HG02588 (cell line): Measurements from ENCODE around the gene DENND1B.
"Not testable (repeated sequence)": the region's sequence is repeated elsewhere in the genome, so short reads cannot be mapped to it uniquely, and the experiment has no call there.

Experiments
- ATAC-seq: cut with Tn5 transposase; IDR thresholded peaks from one replicate; pipeline ENCODE4 v1.9.1; 2021; ENCODE audit warnings: mild to moderate bottlenecking, moderate library complexity; ENCODE audit not compliant: unreplicated experiment

The DENND1B gene

DNA sequence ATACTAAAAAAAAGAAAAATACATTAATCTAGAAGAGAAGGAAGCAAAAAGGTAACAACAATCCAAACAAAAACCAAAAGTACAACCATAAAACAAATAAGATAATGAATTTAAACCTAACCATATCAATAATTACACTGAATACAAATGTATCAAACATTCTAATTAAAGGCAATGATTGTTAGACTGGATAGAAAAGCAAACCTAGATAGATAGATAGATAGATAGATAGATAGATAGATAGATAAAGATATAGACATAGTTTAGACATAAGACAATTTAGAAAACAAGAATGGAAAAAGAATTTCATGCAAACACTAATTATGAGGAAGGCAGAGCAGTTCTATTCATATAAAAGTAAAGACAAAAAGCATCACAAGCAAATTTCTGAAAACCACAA is 24.9 kb downstream of the DENND1B start:
- ATAC-seq: no peak

- no peak for ATAC-seq
Observed at GRCh38 chr1:197745911-197746310, 29.4 kb downstream of the DENND1B start.

DNA sequence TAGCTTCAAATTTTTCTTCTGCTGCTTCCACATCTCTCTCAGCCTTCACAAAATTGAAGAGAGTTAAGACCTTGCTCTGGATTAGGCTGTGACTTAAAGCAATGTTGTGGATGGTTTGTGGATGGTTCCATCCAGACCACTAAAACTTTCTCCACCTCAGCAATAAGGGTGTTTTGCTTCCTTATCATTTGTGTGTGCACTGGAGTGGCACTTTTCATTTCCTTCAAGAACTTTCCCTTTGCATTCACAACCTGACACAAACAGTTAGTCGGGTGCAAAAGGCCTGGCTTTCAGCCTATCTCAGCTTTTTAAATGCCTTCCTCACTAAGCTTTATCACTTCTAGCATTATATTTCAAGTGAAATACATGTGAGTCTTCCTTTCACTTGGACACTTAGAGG is 30.3 kb downstream of the DENND1B start:
- no peak for ATAC-seq

DNA sequence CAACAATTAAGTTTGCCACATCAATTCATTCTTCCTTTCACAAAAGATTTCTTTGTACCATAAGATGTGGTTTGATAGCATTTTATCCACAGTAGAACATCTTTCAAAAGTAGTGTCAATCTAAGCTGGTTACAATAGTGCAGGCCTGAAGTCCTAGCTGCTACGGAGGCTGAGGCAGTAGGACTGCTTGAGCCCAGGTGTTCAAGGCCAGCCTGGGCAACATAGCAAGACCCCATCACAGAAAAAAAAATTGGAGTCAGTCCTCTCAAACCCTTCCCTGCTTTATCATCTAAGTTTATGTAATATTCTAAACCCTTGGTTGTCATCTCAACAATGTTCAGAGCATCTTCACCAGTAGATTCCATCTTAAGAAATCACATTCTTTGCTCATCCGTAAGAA is 31.7 kb downstream of the DENND1B start:
- ATAC-seq: no peak

DNA sequence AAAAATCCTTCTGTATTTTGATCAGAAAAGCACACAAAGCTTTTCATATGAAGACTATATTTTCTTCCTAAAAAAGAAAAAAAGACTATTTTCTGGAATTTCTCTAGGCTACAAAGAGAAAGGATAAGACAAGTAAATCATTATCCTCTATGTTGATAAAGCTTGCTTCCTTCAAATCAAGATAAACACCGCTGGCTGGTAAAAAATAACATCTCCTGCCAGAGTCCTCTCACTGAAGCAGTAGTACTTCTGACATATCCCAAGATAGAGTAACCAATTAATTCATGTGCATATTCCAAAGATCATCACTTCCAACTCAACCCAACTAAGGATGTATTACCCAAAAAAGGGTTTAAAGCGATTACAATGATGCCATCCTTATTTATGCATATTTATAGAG is 34.3 kb downstream of the DENND1B start:
- no peak for ATAC-seq

DNA sequence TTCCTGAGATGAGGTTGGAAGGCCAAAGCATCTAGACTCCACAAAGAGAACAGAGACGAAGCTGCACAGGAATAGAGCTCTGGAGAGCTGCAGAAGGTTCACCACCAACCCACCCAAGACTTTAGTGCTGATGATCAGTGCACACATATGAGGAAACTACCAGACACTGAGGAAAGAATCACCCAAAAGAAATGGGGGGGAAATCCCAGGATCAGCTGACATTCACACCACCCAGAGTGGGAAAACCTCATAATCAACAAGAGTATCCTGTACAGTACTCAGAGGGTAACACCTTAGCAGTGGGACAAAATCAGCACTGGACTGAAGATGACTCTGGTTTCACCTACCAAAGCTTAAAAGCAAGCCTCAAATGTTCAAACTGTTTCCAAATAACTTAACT is 36.4 kb downstream of the DENND1B start:
- ATAC-seq: no peak

DNA sequence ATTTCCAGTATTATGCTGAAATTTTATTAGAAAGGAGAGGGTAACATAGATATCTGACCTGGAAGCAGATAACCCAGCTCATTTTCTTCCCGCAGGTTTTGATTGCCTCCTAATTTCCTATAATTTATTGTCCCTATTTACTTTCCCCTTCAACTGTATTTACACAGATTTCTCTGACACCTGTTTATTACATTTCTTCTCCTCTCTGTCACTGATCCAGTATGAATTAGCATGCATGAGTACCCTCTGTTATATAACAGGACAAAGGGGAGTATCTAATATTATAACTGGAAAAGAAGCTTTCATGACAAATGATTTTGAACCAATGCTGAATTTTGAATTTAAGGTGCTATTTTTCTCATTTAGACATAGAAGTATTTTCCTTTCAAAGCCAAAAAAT is 37.4 kb downstream of the DENND1B start:
- ATAC-seq: no peak

DNA sequence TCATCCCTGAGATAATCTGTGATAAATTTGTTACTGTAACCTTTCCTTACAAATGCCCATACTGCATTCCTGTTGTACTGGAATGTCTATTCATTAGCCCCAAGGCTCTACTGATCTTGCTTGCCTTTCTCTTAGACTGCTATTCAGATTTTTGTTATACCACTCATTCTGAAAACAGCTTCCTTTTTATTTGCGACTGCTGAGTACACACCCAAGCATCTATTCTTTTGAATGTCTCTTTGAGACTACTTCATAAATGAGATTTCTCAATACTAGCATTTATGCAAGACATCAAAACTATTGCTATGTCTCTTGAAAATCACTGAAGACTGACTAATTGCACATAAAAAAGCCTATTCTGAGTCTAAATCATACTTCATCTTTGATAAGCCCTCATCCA is 38.6 kb downstream of the DENND1B start:
- ATAC-seq: no peak

- no peak for ATAC-seq
Observed at GRCh38 chr1:197735461-197735860, 39.8 kb downstream of the DENND1B start.

DNA sequence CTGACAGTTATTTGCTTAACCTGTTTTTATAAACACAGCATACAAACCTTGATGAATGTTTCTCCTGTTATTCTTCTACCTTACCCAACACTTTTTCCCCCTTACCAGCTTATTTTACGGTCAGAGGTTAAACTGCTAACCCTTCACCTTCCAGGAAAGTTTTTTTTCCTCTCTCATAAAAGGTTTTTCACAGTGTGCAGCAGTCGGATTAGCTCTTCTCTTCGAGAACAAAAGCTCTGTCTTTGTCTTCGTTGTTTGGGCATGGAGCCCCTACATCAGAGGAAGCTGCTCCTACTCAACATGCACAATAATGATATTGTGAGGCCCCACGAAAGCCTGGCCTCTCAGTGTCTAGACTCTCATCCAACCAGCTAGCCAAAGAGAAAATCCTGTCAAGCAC is 42.0 kb downstream of the DENND1B start:
- no peak for ATAC-seq

DNA sequence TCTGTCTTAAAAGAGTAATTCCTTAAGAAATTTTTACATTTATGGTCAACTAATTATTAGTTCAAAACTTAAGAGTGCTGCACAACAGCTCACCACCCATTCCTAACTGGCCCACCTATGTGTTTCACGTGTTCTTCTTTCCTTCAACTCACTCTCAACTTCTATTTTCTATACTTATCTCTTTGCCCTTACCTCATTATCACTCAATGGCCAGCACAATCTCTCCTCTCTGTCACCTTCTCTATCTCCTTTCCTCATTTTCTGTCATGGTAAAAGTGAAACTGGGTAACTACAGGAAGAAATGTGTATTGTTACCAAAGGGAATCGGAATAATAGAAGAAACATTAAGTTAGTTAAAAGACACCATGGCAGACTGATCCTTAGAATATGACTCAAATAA is 43.1 kb downstream of the DENND1B start:
- no peak for ATAC-seq

GRCh38 chr1:197731449-197731848 is 43.8 kb downstream of the DENND1B start:
- ATAC-seq: no peak

DNA sequence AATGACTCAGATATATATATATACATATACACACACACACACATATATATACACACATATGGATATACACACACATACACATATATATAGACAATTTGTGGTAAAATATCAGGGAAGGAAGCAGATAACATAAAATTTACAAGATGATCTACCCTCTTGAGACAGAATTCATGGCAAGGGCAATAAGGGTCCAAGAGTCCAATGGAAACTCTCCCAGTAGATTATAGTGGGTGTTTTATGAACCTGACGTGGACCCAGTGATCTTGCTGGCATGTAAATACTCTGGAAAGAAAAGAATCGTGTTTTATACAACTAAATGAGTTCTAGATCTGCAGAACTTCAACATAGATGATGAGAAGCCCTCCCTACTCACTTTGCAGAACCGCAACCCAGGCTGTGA is 49.3 kb downstream of the DENND1B start:
- no peak for ATAC-seq

- ATAC-seq: no peak
Observed at GRCh38 chr1:197725044-197725443, 50.2 kb downstream of the DENND1B start.

DNA sequence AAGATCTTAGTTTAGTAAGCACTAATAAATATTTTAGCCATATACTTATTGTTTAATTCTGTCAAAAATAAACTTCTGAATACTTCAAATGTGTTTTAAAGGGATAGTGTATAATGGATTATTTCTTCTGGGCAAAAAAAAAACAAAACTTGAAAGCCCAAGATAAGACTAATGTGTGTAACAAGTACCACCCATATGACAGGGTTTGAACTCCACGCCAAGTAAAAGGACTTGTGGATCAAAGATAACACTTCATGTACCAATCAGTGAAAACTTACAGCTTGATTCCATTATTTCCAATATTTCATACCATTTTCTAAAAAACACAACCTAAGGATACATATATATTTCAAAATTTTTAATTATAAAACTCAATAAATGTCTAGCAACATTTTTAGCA is 59.5 kb downstream of the DENND1B start:
- no peak for ATAC-seq

DNA sequence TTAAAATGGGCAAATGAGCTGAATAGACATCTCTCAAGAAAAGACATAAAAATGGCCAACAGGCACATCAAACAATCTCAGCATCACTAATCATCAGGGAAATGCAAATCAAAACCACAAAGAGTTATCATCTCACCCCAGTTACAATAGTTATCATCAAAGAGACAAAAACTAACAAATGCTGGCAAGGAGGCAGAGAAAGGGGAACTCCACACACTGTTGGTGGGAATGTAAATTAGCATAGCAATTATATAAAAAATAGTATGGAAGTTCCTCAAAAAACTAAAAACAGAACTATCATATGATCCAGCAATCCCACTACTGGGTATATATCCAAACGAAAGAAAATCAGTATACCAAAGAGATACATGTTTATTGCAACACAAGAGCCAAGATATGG is 68.7 kb downstream of the DENND1B start:
- ATAC-seq: no peak

GRCh38 chr1:197705941-197706340 is 69.3 kb downstream of the DENND1B start:
- ATAC-seq: no peak

DNA sequence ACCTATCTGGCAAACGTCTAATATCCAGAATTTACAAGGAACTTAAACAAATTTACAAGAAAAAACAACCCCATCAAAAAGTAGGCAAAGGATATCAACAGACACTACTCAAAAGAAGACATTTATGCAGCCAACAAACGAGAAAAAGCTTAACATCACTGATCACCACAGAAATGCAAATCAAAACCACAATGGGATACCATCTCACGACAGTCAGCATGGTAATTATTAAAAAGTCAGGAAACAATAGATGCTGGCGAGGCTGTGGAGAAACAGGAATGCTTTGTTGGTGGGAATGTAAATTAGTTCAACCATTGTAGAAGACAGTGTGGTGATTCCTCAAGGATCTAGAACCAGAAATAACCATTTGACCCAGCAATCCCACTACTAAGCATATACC is 74.6 kb downstream of the DENND1B start:
- ATAC-seq: not testable (repeated sequence)

- no peak for ATAC-seq
Observed at GRCh38 chr1:197696372-197696771, 78.9 kb downstream of the DENND1B start.

GRCh38 chr1:197695961-197696360 is 79.3 kb downstream of the DENND1B start:
- ATAC-seq: no peak

- ATAC-seq: no peak
Observed at GRCh38 chr1:197692965-197693364, 82.3 kb downstream of the DENND1B start.

GRCh38 chr1:197691816-197692215 is 83.5 kb downstream of the DENND1B start:
- ATAC-seq: no peak

DNA sequence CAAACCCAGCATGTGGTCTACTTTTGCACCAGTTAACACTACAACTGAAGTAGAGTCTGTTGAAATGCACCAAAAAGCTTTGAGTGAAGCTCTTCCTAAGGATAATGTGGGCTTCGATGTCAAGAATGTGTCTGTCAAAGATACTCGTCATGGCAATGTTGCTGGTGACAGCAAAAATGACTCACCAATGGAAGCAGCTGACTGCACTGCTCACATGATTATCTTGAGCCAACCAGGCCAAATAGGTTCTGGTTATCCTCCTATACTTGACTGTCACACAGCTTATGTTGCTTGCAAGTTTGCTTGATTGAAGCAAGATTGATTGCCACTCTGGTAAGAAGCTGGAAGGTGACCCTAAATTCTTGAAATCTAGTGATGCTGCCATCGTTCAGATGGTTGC is 85.2 kb downstream of the DENND1B start:
- no peak for ATAC-seq

DNA sequence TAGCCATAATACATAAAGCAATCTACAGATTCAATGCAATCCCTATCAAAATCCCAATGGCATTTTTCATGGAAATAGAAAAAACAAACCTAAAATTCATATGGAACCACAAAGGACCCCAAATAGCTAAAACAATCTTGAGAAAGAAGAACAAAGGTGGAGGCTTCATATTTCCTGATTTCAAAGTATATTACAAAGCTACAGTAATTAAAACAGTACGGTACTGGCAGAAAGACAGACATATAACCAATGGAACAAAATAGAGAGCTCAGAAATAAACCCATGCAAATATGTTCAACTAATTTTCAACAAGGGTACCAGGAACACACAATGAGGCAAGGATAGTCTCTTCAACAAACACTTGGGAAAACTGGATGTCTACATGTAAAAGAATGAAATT is 87.0 kb downstream of the DENND1B start:
- ATAC-seq: no peak
